Kidney (tissue), 14 donors: ENCODE data around the gene ZMPSTE24. TPM values are rescaled to one million over a fixed set of nuclear protein-coding genes. Genes with fewer than 3 reads are reported as not detected.

Source experiments
- DNase-seq, 5 donors: peaks; one replicate each; pipeline ENCODE4 v3.0.0-alpha.2; 2013 to 2020
- FAIRE-seq: peaks from 2 replicates; lab custom pipeline; 2012; peaks lifted over from hg19 to GRCh38; lab: Jason Lieb, UNC
- H3K27ac ChIP-seq, 2 donors: one replicate each; pipeline ENCODE4 v1.7.0; 2013; ENCODE audit warnings: low read depth in 2 of 2, low read length in 2 of 2, inconsistent platforms in 1 of 2
- H3K27me3 ChIP-seq: one replicate; pipeline ENCODE4 v1.7.1; 2013; ENCODE audit warnings: low read length, inconsistent platforms; ENCODE audit not compliant: control insufficient read depth, insufficient read depth
- H3K36me3 ChIP-seq, 3 donors: one replicate each; pipeline versions ENCODE4 v1.7.0 to v1.7.1; 2013; ENCODE audit warnings: low read length in 3 of 3, control low read depth in 1 of 3, inconsistent platforms in 1 of 3; ENCODE audit not compliant: insufficient read depth in 3 of 3, control insufficient read depth in 2 of 3
- H3K4me1 ChIP-seq, 3 donors: one replicate each; pipeline versions ENCODE4 v1.7.0 to v1.7.1; 2013; ENCODE audit warnings: low read length in 3 of 3, inconsistent platforms in 1 of 3, low read depth in 1 of 3; ENCODE audit not compliant: control insufficient read depth in 2 of 3, insufficient read depth in 2 of 3
- H3K4me3 ChIP-seq, 3 donors: one replicate each; pipeline versions ENCODE4 v1.7.0 to v1.8.1; 2013; ENCODE audit warnings: low read length in 3 of 3, control low read depth in 1 of 3, inconsistent platforms in 1 of 3
- H3K9ac ChIP-seq, 3 donors: one replicate each; pipeline versions ENCODE4 v1.7.0 to v1.7.1; 2013; ENCODE audit warnings: low read length in 3 of 3, control low read depth in 1 of 3, inconsistent platforms in 1 of 3
- H3K9me3 ChIP-seq, 3 donors: one replicate each; pipeline versions ENCODE4 v1.7.0 to v1.7.1; 2013; ENCODE audit warnings: low read length in 3 of 3, control low read depth in 1 of 3, inconsistent platforms in 1 of 3; ENCODE audit not compliant: control insufficient read depth in 2 of 3, insufficient read depth in 1 of 3
- intact Hi-C: fragments of 100-400 bp; cut with DNase I; formaldehyde crosslinking; loops from one replicate; pipeline ENCODE4 v1.11.1; 2022
- polyA plus RNA-seq: library from polyadenylated mRNA; stranded (reverse); fragments of 350-450 nt; fragmentation: Illumina TruSeq; extraction: RNeasy Lipid Tissue Mini Kit (QIAGEN cat#74804); gene quantifications from one replicate; pipeline ENCODE4 v1.2.3, GENCODE V29; 2014; ENCODE audit warnings: low read depth, low replicate concordance; ENCODE audit not compliant: insufficient read depth
- total RNA-seq: library from RNA; stranded (reverse); fragmentation: NEBNext Ultra II Directional; extraction: Animal tissue kit (Norgen Biotek cat#: 25700); gene quantifications from one replicate; pipeline ENCODE4 v1.2.1, GENCODE V29; 2021
- TF ChIP-seq, protein P1 (sequence below): IDR thresholded peaks from 3 replicates; pipeline ENCODE4 v1.5.1; 2012; ENCODE audit warnings: mild to moderate bottlenecking, moderate library complexity, borderline replicate concordance; ENCODE audit not compliant: insufficient read depth; ENCODE audit errors: extremely low read depth
- donor health status: control.
- donor health status: control.
- donor health status: control.
- donor health status: control.
- donor health status: control.
- donor health status: DM: yes; HTN: yes; CAD: no.
- donor health status: Normal renal cell carcinoma (clear cell type).

Gene ZMPSTE24
- total and polyA plus RNA-seq, 2 donors from 2014 or later: 31.2 to 42.6 TPM

DNA sequence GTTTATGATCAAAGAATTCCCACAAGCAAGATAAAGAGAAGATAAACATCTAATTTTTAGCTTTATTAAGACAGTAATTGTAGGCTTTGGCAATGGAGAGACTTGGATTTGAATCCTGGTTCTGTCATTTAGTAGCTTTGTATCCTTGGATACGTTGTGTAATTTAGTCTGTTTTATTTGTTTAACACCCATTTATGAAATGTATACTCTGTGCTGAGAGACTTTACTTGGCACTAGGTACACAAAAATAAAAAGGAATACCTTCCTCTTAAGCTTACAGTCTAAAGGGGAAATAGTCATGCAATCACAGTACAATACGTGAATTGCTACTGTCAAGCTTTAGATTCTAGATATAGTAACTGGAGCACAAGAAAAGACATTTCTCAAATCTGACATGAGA, 23.8 kb downstream of the ZMPSTE24 start:
- Histone ChIP-seq H3K36me3 (peaks cover 0 to 24% (median 12%) of the 10 kb centered on the region in 3 donors), H3K9ac (no peak overlapping the region), H3K27me3 (no peaks in the 10 kb centered on the region), H3K4me1 (no peaks in the 10 kb centered on the region), H3K4me3 (no peak overlapping the region), H3K27ac (no peak overlapping the region), H3K9me3 (no peaks in the 10 kb centered on the region)
- intact Hi-C loops: no loop called here
- DNase-seq (no peak), FAIRE-seq (no peak)
- TF ChIP-seq, protein P1, sequence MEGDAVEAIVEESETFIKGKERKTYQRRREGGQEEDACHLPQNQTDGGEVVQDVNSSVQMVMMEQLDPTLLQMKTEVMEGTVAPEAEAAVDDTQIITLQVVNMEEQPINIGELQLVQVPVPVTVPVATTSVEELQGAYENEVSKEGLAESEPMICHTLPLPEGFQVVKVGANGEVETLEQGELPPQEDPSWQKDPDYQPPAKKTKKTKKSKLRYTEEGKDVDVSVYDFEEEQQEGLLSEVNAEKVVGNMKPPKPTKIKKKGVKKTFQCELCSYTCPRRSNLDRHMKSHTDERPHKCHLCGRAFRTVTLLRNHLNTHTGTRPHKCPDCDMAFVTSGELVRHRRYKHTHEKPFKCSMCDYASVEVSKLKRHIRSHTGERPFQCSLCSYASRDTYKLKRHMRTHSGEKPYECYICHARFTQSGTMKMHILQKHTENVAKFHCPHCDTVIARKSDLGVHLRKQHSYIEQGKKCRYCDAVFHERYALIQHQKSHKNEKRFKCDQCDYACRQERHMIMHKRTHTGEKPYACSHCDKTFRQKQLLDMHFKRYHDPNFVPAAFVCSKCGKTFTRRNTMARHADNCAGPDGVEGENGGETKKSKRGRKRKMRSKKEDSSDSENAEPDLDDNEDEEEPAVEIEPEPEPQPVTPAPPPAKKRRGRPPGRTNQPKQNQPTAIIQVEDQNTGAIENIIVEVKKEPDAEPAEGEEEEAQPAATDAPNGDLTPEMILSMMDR: no peak

DNA sequence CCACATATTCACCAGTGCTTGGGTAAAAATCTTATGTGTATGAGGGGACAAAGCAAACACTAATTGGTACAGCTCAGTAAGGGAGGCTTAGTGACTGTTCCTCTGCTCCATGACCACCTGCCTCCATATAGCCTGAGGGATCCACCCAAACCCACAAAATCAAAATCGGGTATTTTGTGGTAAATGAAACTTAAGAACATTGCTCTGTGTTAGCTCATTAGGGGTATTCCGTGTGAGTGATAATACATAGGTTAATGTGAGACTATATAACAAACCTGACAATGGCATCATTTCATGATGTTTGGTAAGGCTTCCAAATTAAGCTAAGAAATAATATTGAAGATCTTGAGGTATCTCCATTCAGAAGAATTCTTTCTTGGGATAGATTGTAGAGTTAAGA, 33.3 kb downstream of the ZMPSTE24 start:
- FAIRE-seq: no peak
- no peak overlapping the region for H3K27ac ChIP-seq
- peaks cover 2 to 20% (median 15%) of the 10 kb centered on the region in 3 donors for H3K36me3 ChIP-seq
- TF ChIP-seq, protein P1: no peak
- H3K4me3 ChIP-seq: no peak overlapping the region
- no peaks in the 10 kb centered on the region for H3K9me3 ChIP-seq
- no peak overlapping the region for H3K9ac ChIP-seq
- no peak for DNase-seq
- no peaks in the 10 kb centered on the region for H3K27me3 ChIP-seq
- H3K4me1 ChIP-seq: no peaks in the 10 kb centered on the region
- intact Hi-C loops: no loop called here

DNA sequence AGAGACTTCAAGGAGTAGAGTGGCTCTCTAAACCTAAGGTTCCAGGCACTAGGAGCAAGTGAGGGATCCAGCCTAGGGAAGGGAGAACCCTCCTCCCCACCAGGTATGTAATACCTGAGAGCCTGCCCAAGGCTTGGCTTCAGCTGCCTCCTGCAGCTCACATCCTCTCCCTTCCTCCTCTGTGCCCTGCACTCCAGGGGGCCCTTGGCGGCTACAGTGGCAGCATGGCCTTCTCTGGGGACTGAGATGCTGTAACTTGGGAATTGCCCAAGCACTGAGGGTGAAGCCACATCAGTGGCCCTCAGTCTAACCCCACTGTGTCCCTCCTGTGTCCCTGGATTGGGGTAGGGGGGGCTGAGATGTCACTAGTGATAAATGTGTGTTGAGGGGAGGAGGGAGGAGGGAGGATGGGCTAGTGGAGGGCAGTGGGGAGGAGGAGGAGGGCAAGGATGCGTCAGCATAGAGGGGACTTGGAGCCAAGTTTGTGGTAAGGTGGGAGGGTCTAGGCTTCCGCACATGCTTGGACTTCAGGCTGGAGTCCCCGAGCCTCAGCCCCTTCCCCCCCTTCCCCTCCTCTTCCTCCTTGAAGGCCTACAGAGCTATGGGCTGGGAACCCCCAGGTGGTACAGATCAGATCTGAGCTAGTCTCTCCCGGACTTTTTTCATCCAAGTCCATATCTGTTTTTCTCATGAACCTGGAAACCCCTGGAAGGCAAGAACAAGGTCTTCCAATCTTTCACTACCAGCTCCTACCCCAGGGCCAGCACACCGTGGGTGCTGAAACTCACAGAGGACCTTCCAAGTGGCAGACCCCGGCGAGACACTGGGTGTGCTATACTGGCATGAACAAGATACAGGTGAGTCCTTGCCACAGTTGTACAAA, 41.6 kb downstream of the ZMPSTE24 start:
- intact Hi-C loops: no loop called here
- FAIRE-seq: no peak
- no peak for DNase-seq

More for the DNA sequence above, 41.6 kb downstream of the ZMPSTE24 start:
- Histone ChIP-seq H3K36me3 (no peaks in the 10 kb centered on the region), H3K27ac (no peak overlapping the region), H3K4me1 (no peaks in the 10 kb centered on the region), H3K4me3 (no peak overlapping the region), H3K9me3 (no peaks in the 10 kb centered on the region), H3K9ac (no peak overlapping the region), H3K27me3 (no peaks in the 10 kb centered on the region)
- TF ChIP-seq, protein P1: no peak
